ENCODE data around the gene MACROD2.
"Not testable (repeated sequence)": the region's sequence is repeated elsewhere in the genome, so short reads cannot be mapped to it uniquely, and the experiment has no call there.

Gene MACROD2

DNA sequence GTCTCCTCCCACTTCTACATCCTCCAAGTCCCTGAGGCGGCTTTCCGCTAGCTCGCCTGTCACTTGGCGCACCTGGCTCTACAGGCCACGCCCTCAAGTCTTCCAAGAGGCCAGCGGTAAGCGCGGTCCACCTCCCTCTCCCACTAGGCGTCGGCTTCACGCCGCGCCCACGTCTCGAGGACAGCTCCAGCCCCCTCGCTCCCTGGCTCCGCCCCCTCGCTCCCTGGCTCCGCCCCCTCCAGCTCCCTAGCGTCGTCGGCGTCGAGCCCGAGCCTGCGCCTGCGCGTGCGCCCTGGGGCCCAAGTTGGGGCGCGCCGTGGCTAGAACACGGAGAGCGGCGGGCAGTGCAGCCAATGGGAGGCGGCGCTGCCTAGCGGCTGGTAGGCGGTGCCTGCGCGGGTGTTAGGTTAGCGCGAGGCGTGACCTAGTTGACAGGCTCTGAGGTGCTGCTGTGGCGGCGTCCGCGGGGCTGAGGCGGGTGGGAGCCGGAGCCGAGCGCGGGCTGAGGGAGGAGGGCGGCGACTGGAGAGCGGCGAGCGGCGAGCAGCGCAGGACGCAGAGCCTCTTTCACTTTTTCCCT lies at the start of gene MACROD2:
MACROD2 (plus strand) TSS at position 431 of the 580 bp plus-strand sequence.
- H3K4me3 ChIP-seq (ENCODE audit: low read depth, low read length) = peak within 1 kb of the TSS; percentile 80

DNA sequence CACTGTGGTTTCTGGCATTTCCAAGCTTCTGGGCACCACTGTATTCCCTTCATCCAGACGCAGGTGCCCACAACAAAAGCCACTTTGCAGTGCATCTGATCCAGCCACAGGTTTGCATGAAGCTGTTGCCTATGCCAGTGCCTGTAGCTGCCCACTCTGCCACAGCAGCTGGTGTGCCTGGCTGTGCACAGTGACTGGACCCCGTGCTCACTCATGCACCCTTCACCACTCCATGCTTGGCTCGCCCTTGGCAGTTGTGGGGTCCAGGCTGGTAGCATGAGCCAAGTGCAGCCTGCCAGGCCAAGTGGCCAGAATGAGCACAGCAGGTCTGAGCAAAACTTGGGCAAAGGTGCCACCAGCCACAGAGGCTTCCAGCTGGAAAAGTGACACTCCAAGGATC lies 47.6 kb upstream of the MACROD2 start:
- H3K4me3 ChIP-seq (ENCODE audit: low read depth, low read length) = no peak overlapping the region

DNA sequence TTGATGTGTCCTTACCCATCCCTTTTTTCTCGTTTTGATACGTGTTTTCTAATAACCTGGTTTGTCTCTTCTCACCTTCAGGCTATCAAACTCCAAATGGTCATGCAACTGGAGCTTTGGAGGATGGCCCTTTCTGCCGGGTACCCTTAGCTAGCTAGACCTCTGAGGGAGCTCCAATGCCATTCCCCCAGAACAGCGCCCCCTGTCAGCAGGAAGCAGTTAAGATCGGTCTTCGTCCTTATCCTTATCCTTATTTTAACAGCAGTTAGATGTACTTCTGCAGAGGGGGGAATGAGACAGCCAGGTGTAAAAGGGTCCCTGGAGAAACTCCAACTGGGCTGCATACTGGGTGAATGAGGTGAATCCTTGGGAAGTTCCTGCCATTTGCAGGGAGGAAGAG lies 42.1 kb upstream of the MACROD2 start:
- H3K4me3 ChIP-seq (ENCODE audit: low read depth, low read length) = no peak overlapping the region

DNA sequence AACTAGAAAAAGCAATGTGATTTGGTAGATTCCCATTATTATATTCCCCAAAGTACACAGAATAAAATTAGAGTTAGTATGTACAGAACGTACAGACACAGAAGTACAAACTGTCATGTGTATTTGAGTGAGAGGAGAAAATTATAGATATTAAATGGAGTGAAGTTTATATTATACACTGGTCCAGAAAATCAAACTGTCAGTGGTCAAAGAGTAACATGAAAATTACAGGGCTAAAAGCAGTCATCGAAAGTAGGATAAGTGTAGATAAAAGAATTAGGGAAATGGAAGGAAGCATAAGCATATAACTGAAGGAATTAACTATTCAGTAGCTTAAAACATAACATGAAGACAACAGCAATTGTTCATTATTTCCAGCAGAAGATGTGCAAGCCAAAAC lies 35.2 kb upstream of the MACROD2 start:
- H3K4me3 ChIP-seq (ENCODE audit: low read depth, low read length) = no peak overlapping the region

DNA sequence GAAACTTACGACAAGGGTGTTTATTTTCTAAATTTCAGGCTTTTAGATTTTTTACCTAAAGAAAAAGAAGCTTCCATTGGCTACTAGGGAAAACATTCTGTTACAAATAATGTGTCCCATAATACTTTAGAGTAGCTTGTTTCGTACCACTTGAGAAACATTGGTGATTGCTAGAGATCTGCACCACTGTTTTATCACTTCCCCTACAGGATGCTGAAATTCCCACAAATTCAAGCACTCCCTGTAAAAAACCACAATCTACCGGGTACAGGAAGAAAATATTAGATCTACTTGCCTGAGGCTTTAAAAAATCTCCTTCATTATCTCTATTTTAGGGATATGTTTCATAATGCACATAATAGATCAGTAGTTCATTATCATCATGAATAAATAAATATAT lies 34.8 kb upstream of the MACROD2 start:
- H3K4me3 ChIP-seq (ENCODE audit: low read depth, low read length) = no peak overlapping the region

DNA sequence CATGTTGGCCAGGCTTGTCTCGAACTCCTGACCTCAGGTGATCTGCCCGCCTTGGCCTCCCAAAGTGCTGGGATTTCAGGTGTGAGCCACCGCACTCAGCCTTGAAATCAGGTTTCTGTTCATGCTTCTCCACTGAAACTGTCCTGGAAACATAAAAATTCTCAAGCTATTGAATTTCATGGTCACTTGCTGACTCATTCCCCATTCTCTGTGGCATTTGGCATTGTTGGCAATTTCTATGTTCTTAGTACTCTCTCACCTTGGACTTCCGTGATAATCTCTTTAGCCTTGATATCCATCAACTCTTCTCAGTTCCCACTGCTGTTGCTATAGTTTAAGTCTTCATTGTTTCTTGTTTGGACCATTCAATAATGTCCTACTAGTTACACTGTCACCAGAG lies 11.1 kb upstream of the MACROD2 start:
- no peak overlapping the region for H3K4me3 ChIP-seq (ENCODE audit: low read depth, low read length)

DNA sequence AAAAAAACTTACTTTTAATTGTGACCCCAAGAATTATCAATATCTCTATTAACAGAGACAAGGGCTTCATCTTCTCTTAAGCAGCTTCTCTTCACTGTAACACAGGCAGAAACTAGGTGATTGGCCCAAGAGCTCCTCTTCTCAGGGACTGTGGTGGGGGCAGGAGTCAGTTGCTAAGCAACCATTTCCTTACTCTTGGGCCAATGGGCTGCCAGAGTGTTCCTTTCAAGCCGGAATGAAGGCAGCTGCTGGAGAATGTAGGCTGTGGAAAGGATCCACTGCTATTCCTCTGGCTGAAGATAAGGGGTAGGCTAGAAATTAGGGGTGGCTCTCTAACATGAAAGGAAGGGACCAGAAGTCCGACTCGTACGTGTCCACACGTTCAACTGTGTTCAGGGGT lies 4.9 kb upstream of the MACROD2 start, which contains the start of gene SEL1L2:
SEL1L2 (minus strand) TSS at position 150 of the 400 bp plus-strand sequence; CDS start at position 70, 80 bp downstream.
- H3K4me3 ChIP-seq (ENCODE audit: low read depth, low read length) = no peak within 1 kb of the TSS

DNA sequence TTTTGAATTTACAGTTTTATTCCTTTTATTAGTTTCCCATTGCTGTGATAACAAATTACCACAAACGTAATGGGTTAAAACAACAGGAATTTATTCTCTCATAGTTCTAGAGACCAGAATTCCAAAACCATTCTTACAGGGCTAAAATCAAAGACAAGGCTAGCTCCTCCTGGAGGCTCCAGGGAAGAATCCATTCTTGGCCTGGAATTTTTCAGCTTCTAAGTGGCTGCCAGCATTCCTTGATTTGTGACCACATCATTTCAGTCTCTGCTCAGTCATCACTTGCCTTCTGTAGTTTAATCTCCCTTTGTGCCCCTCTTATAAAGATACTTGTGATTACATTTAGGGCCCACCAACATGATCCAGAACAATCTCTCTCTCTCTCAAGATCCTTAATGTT lies 4.0 kb upstream of the MACROD2 start:
- no peak overlapping the region for H3K4me3 ChIP-seq (ENCODE audit: low read depth, low read length)

DNA sequence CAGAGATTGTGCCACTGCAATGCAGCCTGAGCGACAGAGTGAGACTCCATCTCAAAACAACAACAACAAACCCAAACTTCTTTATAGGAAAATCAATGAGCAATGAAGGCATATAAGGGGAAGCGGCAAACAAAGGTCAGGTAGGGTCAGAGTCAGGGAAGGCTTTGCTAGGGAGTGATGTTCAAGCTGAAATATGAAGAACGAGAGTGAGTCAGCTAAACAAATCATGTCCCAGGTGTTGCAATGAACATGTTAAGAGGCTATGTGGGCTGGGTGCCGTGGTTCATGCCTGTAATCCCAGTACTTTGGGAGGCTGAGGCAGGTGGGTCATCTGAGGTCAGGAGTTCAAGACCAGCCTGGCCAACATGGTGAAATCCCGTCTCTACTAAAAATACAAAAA lies 3.4 kb upstream of the MACROD2 start:
- H3K4me3 ChIP-seq (ENCODE audit: low read depth, low read length) = not testable (repeated sequence)

DNA sequence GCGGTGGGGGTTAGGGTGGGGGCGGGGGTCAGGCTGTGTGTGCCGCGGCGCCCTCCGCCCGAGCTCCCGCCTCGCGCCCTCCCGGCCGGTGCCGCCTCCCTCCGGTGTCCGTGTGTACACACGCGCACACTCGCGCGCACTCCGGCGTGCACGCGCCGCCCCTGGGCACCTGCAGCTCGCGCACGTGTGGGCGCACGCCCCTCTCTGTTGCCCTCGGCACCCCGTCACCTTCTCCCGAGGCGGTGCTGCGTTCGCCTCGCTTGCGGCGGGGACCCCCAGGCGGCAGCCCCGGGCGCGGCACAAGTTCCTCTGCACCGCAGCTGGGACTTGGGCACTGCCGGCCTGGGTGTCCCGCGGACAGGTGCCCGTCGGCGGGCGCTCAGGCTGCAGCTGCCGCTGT lies 525 bp downstream of the MACROD2 start:
- H3K4me3 ChIP-seq (ENCODE audit: low read depth, low read length) = peak overlapping the region; percentile 80

DNA sequence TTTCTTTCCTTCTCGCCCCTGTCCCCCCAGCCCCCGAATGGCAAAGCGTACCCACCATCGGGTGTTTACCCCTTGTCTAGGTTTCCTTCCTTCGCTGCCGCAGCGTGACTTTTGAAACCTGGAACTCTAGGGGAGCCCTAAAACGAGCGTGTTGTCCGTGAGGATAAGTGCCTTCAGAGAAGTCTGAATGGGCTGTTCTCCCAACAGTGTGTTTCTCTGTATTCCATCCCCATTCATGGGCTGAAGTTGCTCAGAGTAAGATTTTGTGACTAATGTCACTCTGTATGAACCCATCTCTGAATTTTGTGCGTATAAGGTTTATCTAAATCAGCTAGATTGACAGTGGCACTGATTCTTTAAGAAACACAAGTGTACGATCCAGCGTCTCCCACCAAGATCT lies 949 bp downstream of the MACROD2 start:
- peak overlapping the region; percentile 80 for H3K4me3 ChIP-seq (ENCODE audit: low read depth, low read length)

DNA sequence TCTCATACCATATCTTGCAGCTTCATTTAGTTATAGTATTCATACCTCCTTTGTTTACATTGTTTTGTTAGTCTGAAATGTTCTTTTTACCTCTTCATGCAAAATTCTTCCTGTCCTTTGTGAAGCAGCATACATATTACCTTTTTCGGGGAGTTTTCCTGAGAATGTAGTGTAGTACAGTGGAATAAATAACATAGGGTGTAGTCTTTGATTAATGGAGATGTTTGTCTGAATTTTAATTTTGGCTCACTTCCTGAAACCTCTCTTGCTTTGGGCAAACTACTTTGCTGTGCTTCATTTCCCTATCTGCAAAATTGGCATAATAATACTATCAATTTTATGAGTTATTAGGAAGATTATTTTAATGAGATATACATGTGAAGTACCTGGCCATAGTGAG lies 5.6 kb downstream of the MACROD2 start:
- no peak overlapping the region for H3K4me3 ChIP-seq (ENCODE audit: low read depth, low read length)

DNA sequence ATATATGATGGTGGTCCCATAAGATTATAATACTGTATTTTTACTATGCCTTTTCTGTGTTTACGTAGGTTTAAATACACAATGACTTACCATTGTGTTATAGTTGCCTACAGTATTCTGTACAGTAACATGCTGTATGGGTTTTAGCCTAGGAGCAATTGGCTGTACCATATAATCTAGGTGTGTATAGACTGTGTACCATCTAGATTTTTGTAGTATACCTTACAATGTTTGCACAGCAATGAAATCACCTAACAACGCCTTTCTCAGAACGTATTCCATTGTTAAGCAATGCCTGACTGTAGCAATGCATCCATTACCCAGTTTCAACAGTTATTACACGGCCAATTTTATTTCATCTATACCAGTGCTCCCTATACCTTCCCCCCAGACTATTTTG lies 10.7 kb downstream of the MACROD2 start:
- no peak overlapping the region for H3K4me3 ChIP-seq (ENCODE audit: low read depth, low read length)

DNA sequence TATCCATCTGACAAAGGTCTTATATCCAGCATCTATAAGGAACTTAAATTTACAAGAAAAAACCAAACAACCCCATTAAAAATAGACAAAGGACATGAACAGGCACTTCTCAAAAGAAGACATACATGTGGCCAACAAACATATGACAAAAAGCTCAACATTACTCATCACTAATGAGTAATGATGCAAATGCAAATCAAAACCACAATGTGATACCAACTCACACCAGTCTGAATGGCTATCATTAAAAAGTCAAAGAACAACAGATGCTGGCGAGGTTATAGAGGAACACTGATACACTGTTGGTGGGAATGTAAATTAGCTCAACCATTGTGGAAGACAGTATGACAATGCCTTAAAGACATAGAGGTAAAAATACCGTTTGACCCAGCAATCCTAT lies 13.9 kb downstream of the MACROD2 start:
- no peak overlapping the region for H3K4me3 ChIP-seq (ENCODE audit: low read depth, low read length)

DNA sequence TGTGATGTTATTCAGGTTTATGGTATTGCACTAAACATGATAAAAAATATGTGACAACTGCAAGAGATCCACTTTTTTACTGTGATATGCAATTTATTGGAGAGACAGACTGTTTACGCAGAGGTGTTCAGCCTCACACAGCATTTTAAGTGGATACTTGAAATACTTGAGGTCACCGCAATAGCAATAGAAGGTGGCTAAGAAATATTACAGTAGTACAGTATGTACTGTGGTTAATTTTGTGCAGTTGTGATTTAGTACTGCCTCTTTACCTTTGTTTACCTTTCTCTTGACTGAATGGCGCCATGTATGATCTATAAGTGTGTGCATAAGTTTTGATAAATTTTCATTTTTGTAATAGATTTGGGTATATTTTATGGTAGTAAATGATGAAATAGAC lies 17.4 kb downstream of the MACROD2 start:
- no peak overlapping the region for H3K4me3 ChIP-seq (ENCODE audit: low read depth, low read length)

DNA sequence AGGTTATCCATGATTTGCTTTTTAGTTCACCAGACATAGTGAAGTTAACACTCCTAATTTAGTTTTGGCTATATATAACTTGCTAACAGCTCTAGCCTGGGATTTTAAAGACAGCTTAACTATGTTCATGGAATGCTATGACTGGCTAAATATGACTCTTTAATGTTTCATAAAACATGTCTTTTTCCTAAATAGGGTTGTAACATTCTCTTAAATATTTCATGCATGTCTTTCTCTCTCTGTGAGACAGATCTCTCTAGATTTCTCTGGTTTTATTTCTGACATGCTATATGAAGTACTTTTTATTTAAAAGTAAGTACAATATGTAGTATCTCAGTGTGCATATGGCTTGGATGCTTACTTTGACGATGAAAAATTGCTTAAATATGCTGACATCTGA lies 35.7 kb downstream of the MACROD2 start:
- no peak overlapping the region for H3K4me3 ChIP-seq (ENCODE audit: low read depth, low read length)

DNA sequence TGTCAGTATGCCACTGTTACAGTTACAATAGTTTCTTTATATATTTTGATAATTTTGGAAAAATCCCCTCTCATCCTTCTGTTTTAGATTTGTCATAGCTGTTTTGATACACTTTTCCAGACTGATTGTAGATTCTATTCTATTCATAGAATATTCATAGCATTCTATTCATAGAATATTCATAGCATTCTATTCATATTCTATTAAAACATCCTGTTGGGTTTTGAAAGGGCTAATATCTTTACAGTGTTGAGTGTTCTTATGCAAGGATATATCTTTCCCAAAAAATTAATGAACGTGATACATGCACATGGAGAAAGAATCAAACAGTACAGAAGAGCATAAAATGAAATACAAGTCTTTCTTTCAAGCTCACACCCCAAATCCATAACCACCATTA lies 38.0 kb downstream of the MACROD2 start:
- H3K4me3 ChIP-seq (ENCODE audit: low read depth, low read length) = no peak overlapping the region

DNA sequence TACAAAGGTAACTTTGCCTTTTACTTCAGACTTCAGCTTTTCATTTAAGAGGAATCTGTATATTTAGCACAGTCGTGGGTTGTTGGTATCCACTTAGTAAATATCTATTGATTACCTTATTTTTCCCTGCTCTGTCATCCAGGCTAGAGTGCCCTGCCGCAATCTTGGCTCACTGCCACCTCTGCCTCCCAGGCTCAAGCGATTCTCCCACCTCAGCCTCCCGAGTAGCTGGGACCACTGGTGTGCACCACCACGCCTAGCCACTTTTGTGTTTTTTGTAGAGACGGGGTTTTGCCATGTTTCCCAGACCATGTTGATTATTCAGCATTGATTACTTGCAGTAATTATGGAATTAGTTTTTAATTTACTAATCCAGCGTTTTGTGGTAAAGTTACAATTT lies 41.3 kb downstream of the MACROD2 start:
- no peak overlapping the region for H3K4me3 ChIP-seq (ENCODE audit: low read depth, low read length)

DNA sequence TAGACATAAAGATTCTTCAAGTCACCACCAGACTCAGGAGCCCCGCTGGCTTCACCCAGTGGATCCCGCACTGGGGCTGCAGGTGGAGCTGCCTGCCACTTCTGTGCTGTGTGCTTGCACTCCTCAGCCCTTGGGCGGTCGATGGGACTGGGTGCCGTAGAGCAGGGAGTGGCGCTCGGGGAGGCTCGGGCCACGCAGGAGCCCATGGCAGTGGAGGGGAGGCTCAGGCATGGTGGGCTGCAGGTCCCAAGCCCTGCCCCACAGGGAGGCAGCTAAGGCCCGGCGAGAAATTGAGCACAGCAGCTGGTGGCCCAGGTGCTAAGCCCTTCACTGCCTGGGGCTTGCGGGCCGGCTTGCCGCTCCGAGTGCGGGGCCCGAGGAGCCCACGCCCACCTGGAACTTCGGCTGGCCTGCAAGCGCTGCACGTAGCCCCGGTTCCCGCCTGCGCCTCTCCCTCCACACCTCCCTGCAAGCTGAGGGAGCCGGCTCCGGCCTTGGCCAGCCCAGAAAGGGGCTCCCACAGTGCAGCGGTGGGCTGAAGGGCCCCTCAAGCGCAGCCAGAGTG lies 49.5 kb downstream of the MACROD2 start:
- H3K4me3 ChIP-seq (ENCODE audit: low read depth, low read length) = not testable (repeated sequence)

DNA sequence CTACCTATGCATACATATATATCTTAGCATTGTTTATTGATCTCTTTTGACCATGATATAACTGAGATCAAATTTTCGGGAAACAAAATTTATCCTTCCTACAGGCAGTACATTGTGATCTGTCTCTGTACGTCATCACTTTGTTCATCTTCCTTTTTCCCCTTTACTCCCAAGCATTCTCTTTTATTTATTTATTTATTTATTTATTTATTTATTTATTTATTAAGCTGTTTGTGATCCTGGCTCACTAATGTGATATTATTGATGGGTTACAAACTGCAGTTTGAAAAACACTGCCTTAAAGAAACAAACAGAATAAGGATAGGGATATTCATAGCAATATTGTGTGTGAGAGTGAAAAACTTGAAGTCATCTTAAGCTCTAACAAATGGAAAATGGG lies 51.2 kb downstream of the MACROD2 start:
- no peak overlapping the region for H3K4me3 ChIP-seq (ENCODE audit: low read depth, low read length)

DNA sequence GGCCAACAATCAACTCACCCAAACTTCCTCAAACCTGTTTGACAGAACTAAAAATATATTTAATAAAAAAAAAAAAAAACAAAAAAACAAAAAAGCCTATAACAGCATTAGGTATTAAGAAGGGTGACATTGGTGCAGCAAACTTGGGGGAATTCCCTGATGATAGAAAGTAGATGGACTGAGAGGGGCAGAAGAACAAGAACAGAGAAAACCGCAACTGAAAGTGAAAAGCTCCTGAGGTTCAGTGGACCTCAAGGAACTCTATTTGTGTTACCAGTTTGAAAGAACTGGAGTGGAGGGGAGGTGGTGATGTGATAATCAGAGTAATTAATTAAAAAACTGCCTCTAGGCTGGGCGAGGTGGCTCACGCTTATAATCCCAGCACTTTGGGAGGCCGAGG lies 53.8 kb downstream of the MACROD2 start:
- no peak overlapping the region for H3K4me3 ChIP-seq (ENCODE audit: low read depth, low read length)

DNA sequence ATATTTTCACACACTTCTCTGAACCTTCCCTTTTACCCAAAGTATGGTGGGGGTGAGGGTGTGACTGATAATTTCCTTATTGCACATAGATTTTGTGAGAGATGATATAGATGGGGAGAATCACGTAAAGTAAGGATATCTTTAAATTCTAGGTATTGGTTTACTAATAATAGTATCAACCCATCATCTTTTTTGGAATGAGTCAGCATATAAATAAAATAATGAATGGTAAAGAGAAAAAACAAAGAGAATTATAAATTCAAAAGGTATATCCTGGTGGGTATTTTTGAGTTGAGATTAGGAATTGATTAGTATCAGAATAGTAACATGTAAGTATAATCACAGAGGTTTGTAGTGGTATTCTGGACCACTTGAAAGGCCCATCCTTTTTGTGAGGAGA lies 56.1 kb downstream of the MACROD2 start:
- H3K4me3 ChIP-seq (ENCODE audit: low read depth, low read length) = no peak overlapping the region

DNA sequence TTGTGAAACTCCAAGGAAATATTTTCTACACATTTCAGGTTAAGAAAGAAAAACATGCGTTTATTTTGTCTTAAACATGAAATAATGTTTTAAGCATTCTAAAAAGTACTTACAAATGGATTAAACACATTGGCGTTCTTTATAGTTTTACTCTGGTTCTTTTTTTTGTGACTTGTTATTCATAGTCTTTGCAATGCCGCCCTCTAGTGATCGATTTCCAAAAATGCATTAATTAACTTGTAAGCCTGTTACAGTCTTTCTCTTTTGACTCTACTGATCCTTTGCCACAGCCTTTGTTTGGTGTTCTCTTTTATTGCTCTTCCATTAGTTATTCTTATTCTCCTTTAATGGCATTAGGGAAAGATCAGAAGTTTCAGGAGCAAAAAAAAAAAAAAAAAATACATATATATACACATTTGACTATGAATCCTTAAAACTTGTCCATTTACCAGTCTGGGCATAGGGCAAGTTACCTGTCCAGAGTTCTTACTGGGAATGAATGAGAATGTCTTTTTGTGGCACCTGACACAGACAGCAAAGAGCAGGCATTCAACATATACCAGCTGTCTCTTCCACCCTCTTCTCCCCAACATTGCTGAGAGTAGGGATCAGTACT lies 59.9 kb downstream of the MACROD2 start:
- H3K4me3 ChIP-seq (ENCODE audit: low read depth, low read length) = no peak overlapping the region

Measured in iPS-11a (cell line).